Cardiac septum (tissue), 1 donor: ENCODE measurements around the gene MICAL3. TPM values are rescaled to one million over a fixed set of nuclear protein-coding genes. Genes with fewer than 3 reads are reported as not detected.

ENCODE experiments used
- DNase-seq: peaks from one replicate; pipeline ENCODE4 v3.0.0-alpha.2; 2020; ENCODE audit warnings: low spot score
- intact Hi-C: fragments of 100-400 bp; cut with DNase I; formaldehyde crosslinking; loops from one replicate; pipeline ENCODE4 v1.14.0; 2022
- total RNA-seq: library from RNA; stranded (reverse); fragmentation: NEBNext Ultra II Directional; extraction: Animal tissue kit (Norgen Biotek cat#: 25700); gene quantifications from one replicate; pipeline ENCODE4 v1.2.1, GENCODE V29; 2021
- donor health status: DM: no; HTN: no; CAD: no.

MICAL3 gene
- total RNA-seq, 1 donor from 2014 or later, result 126 TPM

- peak; percentile 63 for DNase-seq
- intact Hi-C loops, result loop anchor here (5.0 kb wide), 1 partner anchor 77 kb away; no protein-coding TSS in a partner anchor
These were observed 99.5 kb downstream of the MICAL3 start for GRCh38 chr22:17924735-17925364.

- intact Hi-C loops, result loop anchor here (5.0 kb wide), 1 partner anchor 78 kb away; no protein-coding TSS in a partner anchor
- no peak for DNase-seq
These were observed 100.3 kb downstream of the MICAL3 start for GRCh38 chr22:17924076-17924475.

GRCh38 chr22:17922925-17923903 lies 101.1 kb downstream of the MICAL3 start:
- intact Hi-C loops, result loop anchor here (5.0 kb wide), 1 partner anchor 79 kb away; no protein-coding TSS in a partner anchor

GRCh38 chr22:17921871-17922821 lies 102.2 kb downstream of the MICAL3 start:
- intact Hi-C loops, result loop anchor here (5.0 kb wide), 1 partner anchor 80 kb away; no protein-coding TSS in a partner anchor
- DNase-seq, result no peak

More at GRCh38 chr22:17922925-17923903, 101.1 kb downstream of the MICAL3 start:
- DNase-seq, result peak; percentile 54

GRCh38 chr22:17920992-17921650 lies 103.2 kb downstream of the MICAL3 start:
- intact Hi-C loops, result loop anchor here (1.0 to 5.0 kb wide), 2 partner anchors 21 to 81 kb away; no protein-coding TSS in a partner anchor

GRCh38 chr22:17920145-17920605 lies 104.2 kb downstream of the MICAL3 start:
- DNase-seq, result peak; percentile 91
- intact Hi-C loops, result loop anchor here (1.0 to 5.0 kb wide), 2 partner anchors 22 to 82 kb away; no protein-coding TSS in a partner anchor

More at GRCh38 chr22:17920992-17921650, 103.2 kb downstream of the MICAL3 start:
- DNase-seq, result no peak

- no peak for DNase-seq
- intact Hi-C loops, result loop anchor here (1.0 to 5.0 kb wide), 2 partner anchors 23 to 83 kb away; no protein-coding TSS in a partner anchor
These were observed 104.9 kb downstream of the MICAL3 start for GRCh38 chr22:17919276-17920144.

- no peak for DNase-seq
- intact Hi-C loops, result no loop called here
These were observed 105.5 kb downstream of the MICAL3 start for GRCh38 chr22:17918840-17919239.

- no peak for DNase-seq
These were observed 106.8 kb downstream of the MICAL3 start for GRCh38 chr22:17917490-17917983.

GRCh38 chr22:17916226-17916889 lies 108.0 kb downstream of the MICAL3 start:
- no peak for DNase-seq
- intact Hi-C loops, result no loop called here

More at GRCh38 chr22:17917490-17917983, 106.8 kb downstream of the MICAL3 start:
- intact Hi-C loops, result no loop called here

GRCh38 chr22:17915676-17916075 lies 108.7 kb downstream of the MICAL3 start:
- intact Hi-C loops, result no loop called here

GRCh38 chr22:17915188-17915587 lies 109.2 kb downstream of the MICAL3 start:
- DNase-seq, result no peak
- intact Hi-C loops, result no loop called here

More at GRCh38 chr22:17915676-17916075, 108.7 kb downstream of the MICAL3 start:
- no peak for DNase-seq

GRCh38 chr22:17914474-17914873 lies 109.9 kb downstream of the MICAL3 start:
- intact Hi-C loops, result no loop called here
- no peak for DNase-seq

GRCh38 chr22:17913801-17914347 lies 110.5 kb downstream of the MICAL3 start:
- intact Hi-C loops, result loop anchor here (2.0 kb wide), 1 partner anchor 109 kb away; no protein-coding TSS in a partner anchor
- no peak for DNase-seq

GRCh38 chr22:17912945-17913721 lies 111.2 kb downstream of the MICAL3 start:
- intact Hi-C loops, result loop anchor here (2.0 kb wide), 1 partner anchor 110 kb away; no protein-coding TSS in a partner anchor
- DNase-seq, result no peak
